ENCODE data around the gene BRAP.
A peak's percentile ranks its signal among the peaks of the same experiment; 100 is the strongest.
"Not testable (repeated sequence)": the region's sequence is repeated elsewhere in the genome, so short reads cannot be mapped to it uniquely, and the experiment has no call there.

The BRAP gene

GRCh38 chr12:111720457-111720856, 34.7 kb upstream of the BRAP start:
- H3K4me3 ChIP-seq (ENCODE audit: low read depth, low read length) = no peak overlapping the region
- TF ChIP-seq, protein P1, sequence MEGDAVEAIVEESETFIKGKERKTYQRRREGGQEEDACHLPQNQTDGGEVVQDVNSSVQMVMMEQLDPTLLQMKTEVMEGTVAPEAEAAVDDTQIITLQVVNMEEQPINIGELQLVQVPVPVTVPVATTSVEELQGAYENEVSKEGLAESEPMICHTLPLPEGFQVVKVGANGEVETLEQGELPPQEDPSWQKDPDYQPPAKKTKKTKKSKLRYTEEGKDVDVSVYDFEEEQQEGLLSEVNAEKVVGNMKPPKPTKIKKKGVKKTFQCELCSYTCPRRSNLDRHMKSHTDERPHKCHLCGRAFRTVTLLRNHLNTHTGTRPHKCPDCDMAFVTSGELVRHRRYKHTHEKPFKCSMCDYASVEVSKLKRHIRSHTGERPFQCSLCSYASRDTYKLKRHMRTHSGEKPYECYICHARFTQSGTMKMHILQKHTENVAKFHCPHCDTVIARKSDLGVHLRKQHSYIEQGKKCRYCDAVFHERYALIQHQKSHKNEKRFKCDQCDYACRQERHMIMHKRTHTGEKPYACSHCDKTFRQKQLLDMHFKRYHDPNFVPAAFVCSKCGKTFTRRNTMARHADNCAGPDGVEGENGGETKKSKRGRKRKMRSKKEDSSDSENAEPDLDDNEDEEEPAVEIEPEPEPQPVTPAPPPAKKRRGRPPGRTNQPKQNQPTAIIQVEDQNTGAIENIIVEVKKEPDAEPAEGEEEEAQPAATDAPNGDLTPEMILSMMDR (IDR thresholded peaks at IDR 0.05; ENCODE audit: insufficient read depth, low read depth, low read length, missing control alignments) = no peak
- DNase-seq (ENCODE audit: low read depth) = no peak

GRCh38 chr12:111719316-111719715, 33.6 kb upstream of the BRAP start:
- not testable (repeated sequence) for DNase-seq (ENCODE audit: low read depth); H3K4me3 ChIP-seq (ENCODE audit: low read depth, low read length)

DNA sequence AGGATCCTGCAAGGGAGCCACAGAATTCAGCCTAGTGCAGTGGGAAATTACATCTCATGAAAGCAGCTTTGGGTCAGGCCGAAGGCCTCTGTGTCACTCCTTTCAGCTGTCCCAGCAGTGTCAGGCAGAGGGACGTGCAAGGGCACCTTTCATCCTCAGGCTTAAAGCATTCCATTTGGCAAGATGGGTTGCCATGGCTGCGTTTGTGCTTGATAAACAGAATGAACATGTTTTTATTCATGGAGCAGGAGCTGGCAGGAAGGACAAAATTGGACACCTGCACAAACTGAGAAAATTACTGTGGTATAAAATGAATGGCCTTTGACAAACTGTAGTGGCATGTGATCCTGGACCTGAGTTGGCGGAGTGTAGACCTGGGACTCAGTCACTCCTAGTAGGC, 29.5 kb upstream of the BRAP start:
- no peak for DNase-seq (ENCODE audit: low read depth)
- no peak overlapping the region for H3K4me3 ChIP-seq (ENCODE audit: low read depth, low read length)
- TF ChIP-seq, protein P1 (IDR thresholded peaks at IDR 0.05; ENCODE audit: insufficient read depth, low read depth, low read length, missing control alignments) = no peak

DNA sequence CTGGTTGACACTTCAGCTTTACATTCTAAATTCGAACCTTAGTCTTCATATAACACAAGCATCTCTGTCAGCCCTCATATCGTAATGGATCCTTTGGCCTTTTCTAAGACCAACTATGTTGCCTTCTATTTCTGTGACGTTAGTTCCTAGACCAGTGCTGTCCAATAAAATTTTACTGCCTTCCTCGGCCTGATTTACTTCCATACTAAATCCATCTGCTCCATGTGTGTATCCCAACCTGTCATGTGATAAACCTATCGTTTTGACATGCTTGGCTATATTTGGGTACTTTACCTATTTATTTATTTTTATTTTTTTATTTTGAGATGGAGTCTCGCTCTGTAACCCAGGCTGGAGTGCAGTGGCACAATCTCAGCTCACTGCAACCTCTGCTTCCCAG, 20.4 kb upstream of the BRAP start:
- H3K4me3 ChIP-seq (ENCODE audit: low read depth, low read length) = no peak overlapping the region
- DNase-seq (ENCODE audit: low read depth) = no peak
- TF ChIP-seq, protein P1 (IDR thresholded peaks at IDR 0.05; ENCODE audit: insufficient read depth, low read depth, low read length, missing control alignments) = no peak

DNA sequence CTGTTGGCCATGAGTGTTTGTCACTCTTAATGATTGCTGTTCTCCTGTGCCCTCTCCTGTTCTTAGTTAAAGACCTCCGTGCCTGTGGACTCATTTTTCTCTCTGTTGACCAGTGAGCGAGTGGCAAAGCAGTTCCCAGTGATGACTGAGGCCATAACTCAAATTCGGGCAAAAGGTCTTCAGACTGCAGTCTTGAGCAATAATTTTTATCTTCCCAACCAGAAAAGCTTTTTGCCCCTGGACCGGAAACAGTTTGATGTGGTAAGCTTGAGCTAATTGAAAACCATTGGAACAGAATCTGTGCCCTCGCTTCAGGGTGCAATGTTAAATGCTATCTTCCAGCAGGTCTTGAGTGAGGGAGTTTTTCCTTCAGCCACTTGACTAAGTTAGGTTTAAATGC, 19.9 kb upstream of the BRAP start:
- TF ChIP-seq, protein P1 (IDR thresholded peaks at IDR 0.05; ENCODE audit: insufficient read depth, low read depth, low read length, missing control alignments) = no peak
- no peak overlapping the region for H3K4me3 ChIP-seq (ENCODE audit: low read depth, low read length)
- no peak for DNase-seq (ENCODE audit: low read depth)

DNA sequence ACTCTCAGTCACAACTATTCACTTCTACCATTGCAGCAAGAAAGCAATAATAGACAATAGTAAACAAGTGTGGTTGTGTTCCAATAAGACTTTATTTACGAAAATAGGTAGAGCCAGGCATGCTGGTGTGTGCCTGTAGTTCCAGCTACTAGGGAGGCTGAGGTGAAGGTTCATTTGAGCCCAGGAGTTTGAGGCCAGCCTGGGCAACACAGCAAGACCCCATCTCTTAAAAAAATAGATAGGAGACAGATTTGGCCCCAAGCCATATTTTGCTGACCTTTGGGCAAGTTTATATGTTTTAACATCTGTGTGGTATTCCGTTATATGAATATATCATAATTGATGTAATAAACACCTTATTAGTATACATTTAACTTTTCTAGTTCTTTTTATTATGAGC, 14.2 kb upstream of the BRAP start:
- H3K4me3 ChIP-seq (ENCODE audit: low read depth, low read length) = no peak overlapping the region
- no peak for DNase-seq (ENCODE audit: low read depth)
- TF ChIP-seq, protein P1 (IDR thresholded peaks at IDR 0.05; ENCODE audit: insufficient read depth, low read depth, low read length, missing control alignments) = no peak

DNA sequence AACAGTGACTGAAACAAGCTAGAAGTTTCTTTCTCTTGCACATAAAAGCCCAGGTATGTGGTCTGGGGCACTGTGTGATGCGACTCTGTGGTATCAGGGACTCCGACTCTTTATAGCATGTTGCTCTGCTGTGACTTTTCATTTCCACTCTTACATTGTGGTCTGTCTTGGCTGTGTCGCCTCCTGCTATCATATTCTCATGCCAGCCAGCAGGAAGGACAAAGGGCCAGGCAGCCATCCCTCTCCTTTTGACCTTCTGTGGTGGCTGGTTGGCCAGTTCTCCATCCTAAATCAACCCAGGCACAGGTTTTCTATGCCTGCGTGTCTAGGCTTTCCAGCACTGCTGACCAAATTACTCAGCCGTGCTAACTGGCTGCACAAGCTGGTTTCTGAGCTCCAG, 8.1 kb upstream of the BRAP start:
- TF ChIP-seq, protein P1 (IDR thresholded peaks at IDR 0.05; ENCODE audit: insufficient read depth, low read depth, low read length, missing control alignments) = no peak
- H3K4me3 ChIP-seq (ENCODE audit: low read depth, low read length) = no peak overlapping the region
- DNase-seq (ENCODE audit: low read depth) = peak; percentile 21

Measured in GM12865 (cell line).